ENCODE data around the gene FBXW5.

Gene FBXW5

GRCh38 chr9:136944519-136945332 is at the start of gene FBXW5, which contains the start of gene C8G:
FBXW5 (minus strand) TSS chr9:136944738; CDS start chr9:136944083, 655 bp downstream.
C8G (plus strand) TSS chr9:136945243; CDS start chr9:136945321, 78 bp downstream.
- peak; percentile 72 for DNase-seq

DNA sequence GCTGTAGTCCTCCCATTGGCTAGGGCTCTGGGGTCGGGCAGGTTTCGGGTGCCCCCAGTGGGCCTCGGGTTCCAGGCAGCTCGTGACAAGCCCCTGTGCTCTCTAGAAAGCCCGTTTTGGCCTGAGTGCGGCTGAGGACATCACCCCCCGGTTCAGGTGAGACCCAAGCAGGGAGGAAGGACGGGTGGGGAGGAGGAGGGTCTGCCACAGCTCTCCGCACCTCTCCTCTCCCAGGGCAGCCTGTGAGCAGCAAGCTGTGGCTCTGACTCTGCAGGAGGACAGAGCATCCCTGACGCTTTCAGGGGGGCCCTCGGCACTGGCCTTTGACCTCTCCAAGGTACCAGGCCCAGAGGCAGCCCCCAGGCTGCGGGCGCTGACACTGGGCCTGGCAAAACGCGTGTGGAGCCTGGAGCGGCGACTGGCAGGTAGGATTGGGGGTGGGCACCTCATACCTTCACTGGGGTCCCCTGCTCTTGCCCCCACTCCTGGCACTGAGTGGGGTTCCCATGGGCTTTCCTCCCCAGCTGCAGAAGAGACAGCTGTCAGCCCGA is 48.4 kb upstream of the FBXW5 start:
- DNase-seq = no peak

GRCh38 chr9:136991993-136992818 is 47.7 kb upstream of the FBXW5 start, which contains the start of gene PAXX:
PAXX (plus strand) TSS chr9:136992422; CDS start chr9:136992444, 22 bp downstream.
- peak; percentile 47 for DNase-seq

GRCh38 chr9:136990242-136990911 is 45.8 kb upstream of the FBXW5 start:
- no peak for DNase-seq

DNA sequence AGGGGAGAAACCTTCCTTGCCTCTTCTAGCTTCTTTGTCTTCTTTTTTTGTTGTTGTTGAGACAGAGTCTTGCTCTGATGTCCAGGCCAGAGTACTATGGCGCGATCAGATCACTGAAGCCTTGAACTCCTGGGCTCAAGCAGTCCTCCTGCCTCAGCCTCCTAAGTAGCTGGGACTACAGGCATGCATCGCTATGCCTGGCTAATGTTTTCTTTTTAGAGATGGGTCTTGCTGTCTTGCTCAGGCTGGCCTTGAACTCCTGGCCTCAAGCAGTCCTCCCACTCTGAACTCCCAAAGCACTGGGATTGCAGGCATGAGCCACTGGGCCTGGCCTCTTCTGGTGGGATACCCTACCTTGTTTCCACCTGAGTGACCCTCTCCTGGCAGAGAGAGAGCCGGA is 44.3 kb upstream of the FBXW5 start:
- no peak for DNase-seq

GRCh38 chr9:136985853-136986252 is 41.3 kb upstream of the FBXW5 start:
- DNase-seq = no peak

GRCh38 chr9:136985027-136985602 is 40.6 kb upstream of the FBXW5 start:
- DNase-seq = no peak

DNA sequence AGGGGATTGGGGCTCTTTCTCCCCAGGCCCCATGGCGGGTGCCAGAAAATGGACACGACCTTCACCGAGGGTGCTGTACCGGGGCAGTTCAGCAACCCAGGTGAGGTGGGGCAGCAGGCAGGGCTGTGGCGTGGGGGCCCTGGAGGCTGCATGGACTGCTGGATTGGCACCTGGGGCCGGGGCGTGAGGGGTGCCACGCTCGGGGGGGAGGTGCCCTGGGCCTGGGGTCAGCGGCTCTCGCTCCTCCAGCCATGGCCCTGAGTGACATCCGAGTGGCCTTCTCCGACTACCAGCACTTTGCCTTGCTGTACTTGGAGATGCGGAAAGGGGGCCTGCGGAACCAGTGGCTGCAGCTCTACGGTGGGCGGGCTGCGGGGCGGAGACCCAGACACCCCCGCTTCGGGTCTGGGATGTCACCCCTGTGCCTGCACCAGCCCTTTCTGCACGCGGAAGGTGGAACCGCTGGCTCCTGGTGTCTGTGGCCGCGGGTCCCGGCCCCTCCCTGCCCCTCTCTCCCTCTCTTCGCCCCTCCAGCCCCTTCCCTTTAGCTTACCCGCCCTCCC is 40.0 kb upstream of the FBXW5 start:
- DNase-seq = no peak

DNA sequence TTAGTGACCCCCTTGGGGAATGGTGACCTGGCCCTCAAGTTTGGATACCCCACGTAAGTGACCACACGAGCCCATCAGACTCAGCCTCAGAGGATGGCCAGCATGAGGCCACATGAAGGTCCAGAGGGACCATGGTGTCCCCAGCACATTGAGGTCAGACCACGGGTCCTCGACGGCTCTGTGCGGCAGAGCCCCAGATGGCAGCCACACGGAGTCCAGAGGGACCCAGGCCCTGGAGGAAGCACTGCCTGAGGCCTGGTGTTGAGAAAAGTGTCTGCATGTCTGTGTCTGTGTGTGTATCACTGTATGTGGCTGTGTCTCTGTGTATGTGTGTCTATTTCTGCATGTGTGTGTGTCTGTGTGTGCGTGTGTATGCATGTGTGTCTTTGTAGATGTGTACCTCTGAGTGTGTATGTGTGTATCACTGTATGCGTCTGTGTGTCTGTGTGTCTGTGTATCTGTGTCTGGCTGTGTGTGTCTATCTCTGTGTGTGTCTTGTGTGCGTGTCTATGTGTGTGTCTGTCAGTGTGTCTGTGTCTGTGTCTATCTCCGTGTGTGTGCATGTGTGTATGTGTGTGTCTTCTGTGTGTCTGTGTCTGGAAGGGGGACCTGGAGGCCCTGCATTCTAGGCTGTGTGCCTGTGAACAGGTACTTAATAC is 39.2 kb upstream of the FBXW5 start:
- DNase-seq = no peak

GRCh38 chr9:136983167-136983566 is 38.6 kb upstream of the FBXW5 start:
- no peak for DNase-seq

DNA sequence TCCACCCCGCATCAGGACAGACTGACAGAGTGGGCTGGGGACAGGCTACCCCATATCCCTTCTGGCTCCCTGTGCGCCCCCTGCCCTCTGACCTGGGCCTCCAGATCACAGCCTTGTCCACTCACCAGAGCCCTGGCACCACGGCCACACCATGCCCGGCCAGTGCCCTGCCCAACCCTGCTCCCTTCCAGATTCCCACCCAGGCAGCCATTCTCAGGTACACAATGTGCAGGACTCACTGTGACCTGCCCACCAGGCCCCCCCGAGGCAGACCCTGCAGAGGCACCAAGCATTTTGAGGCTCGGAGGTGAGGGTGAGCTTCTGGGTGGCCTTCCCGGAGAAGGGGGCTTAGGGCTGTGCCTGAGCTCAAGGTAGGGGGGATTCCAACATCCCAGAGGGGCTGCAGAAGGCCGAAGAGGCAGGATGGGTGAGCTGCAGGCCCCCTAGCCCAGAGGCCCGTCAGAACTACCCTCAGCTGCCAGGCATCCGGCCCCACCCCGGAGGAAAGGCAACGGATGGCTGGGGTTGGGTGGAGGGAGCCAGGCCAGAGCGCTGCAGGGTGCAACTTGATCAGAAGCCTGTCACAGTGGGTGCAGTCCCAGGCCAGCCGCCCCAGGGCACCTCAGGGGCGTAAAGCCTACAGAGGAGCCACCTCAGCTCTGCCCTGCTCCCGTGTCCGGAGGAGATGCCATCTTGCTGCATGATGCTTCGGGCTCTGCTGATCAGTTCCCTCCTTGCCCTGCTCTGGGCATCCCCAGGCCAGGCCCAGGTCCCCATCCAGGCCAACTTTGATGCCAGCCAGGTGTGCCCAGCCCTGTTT is 37.9 kb upstream of the FBXW5 start, which contains the start of gene LCNL1:
Gene LCNL1 (plus strand): TSS at position 762 of the 820 bp plus-strand sequence. CDS start 594 bp downstream, outside the sequence.
- DNase-seq = no peak

DNA sequence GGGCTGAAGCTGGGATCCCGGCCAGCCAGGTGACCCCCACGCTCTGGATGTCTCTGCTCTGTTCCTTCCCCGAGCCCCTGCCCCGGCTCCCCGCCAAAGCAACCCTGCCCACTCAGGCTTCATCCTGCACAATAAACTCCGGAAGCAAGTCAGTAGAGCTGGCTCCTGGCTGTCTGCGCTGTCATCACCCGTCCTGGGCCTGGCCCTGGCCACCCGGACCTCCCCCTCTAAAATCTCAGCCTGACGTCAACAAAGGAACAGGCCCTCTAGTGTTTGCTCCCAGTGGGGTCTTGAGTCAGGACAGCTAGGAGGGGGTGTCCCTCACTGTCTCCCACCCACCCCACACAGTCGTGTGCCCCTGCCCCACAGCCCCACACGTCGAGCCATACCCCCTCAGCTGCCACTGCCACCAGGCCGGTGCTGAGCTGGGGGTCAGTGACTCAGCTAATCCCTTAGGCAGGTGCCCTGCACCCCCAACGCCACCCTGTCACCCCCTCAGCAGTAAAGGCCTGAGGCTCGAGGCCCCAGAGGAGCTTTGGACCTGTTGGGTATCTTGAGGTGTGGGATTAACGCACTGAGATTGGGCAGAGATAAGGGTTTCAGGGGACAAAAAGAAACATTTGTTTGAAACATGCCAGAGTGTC is 37.2 kb upstream of the FBXW5 start:
- DNase-seq = no peak

DNA sequence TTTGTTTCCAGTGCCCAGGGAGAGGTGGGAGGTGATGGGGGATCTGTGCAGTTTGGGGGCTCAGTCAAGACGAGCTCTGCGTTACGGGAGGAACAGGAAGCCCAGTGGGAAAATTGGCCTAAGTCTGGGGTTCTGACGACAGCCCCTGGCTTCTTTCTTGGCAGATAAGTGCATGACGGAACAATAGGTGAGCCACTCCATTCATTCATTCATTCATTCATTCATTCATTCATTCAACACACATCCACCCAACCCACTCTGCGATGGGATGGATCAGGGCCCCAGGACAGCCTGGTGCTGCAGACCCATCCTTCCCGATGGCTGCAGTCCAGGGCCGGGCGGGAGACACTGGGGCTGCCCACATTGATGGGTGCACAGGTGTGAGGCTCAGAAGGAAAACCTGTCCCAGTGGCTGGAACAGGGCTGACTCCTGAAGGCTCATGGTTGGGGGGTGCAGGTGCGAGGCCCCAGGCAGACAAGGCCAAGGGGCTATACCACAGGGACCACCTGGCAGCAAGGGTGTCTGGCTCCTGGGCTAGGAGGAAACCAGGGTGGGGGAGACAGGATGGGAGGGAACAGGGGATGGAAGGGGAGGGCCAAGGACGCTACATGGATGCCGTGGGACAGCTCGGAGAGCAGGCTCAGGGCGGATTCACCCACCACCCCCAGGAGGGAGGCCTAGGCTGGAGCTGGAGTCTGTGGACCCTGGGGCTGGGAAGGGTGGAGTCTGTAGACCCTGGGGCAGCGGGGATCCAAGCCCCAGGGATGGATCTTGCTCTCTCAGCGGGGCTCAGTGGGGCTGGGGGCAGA is 36.3 kb upstream of the FBXW5 start:
- no peak for DNase-seq

GRCh38 chr9:136979769-136980587 is 35.4 kb upstream of the FBXW5 start:
- DNase-seq = no peak

- no peak for DNase-seq
Observed at GRCh38 chr9:136978865-136979544, 34.5 kb upstream of the FBXW5 start.

- no peak for DNase-seq
Observed at GRCh38 chr9:136978073-136978864, 33.7 kb upstream of the FBXW5 start.

DNA sequence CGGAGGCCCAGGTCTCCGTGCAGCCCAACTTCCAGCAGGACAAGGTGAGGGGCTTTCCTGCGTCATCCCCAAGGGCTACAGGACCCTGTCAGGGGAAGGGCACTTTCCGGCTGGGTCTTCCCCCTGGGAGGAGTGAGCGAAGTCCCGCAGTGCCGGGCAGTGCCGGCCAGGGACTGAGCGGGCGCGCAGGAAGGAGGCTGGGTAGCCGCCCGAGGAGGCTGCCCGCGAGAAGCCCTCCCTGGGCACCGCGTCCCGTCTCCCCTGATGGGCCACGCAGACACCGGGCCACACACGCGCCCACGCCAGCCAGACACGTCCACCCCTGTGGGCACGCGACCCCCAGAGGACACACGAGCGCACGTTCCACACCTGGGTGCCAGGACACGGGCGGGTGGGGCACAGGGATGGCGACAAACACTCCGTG is 33.1 kb upstream of the FBXW5 start:
- DNase-seq = no peak
